ENCODE measurements around the gene NETO2.

NETO2 gene

DNA sequence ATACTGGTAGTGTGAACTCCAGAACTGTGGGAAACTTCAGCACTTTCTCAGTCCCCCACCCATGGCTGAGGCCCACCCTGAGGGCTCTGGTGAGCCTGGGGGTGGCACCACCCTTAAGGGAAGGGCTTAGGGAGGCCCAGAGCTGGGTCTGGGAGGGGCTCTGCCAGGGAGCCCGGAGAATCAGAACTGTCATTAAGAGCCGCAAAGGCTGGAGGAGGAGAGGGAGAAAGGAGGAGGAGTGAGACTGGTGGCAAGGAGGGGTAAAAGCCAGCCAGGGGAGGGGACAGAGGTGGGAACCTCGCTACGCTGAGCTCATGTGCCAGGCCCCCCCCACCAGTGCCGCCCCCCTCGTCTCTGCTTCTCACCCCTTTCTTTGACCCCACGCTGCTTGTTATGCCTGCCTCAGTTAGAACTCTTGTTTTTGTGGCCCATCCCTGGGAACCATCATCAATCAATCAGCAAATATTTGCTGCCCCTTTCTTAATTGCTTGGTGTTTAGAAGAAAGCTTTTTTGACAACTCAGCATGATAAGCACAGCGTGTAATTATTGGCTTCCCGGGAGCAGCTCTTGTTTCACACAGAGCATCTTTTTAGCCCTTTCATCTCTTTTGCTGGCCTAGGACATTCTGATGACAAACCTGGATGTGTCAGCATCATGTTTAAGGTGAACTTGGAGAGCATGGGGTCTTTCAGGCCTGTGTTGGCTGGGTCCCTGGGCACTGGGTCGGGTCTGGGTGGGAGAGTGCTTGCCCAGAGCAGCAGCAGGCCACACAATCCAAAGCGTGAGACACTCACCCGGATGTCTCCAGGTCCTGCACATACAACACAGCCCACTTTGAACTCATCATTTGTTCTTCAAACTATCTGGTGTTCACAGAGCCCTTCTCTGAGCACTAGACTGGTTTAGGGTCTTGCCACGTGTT, 77.7 kb downstream of the NETO2 start:
- TF ChIP-seq SIN3A (IDR thresholded peaks at IDR 0.05; ENCODE audit: borderline replicate concordance, insufficient read depth, low read length) = no peak
- TF ChIP-seq FOXP2 (optimal IDR thresholded peaks at IDR 0.05; ENCODE audit: borderline replicate concordance, extremely low read depth, extremely low read length, insufficient read depth) = no peak
- TF ChIP-seq REST (IDR thresholded peaks at IDR 0.05; ENCODE audit: insufficient read depth in 1 of 2, low read depth in 2 of 2, low read length in 2 of 2) = no peak
- no peak for TF ChIP-seq POLR2AphosphoS5 (IDR thresholded peaks at IDR 0.05; ENCODE audit: low read depth, low read length)
- TF ChIP-seq TAF1 (IDR thresholded peaks at IDR 0.05; ENCODE audit: borderline replicate concordance, insufficient read depth, low read length) = no peak

DNA sequence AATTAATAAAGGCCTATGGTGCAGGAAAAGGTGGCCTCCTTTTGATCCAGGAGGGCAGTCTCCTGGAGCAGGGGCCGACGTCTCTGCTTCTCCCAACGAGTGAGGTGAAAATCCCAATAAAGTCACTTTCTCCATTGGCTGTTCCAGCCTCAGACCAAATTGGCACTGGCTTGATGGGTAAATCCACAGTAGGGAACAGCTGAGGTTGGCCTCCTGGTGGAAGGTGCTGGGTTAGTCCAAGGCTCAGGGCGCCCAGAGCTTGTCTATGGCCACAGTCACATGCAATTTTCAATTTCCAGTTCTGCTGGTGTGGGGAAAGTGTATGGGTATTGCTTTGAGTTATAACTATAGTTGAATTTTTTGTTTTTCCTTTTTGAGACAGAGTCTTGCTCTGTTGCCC, 79.0 kb downstream of the NETO2 start:
- TF ChIP-seq SIN3A (IDR thresholded peaks at IDR 0.05; ENCODE audit: borderline replicate concordance, insufficient read depth, low read length) (no peak), FOXP2 (optimal IDR thresholded peaks at IDR 0.05; ENCODE audit: borderline replicate concordance, extremely low read depth, extremely low read length, insufficient read depth) (no peak), TAF1 (IDR thresholded peaks at IDR 0.05; ENCODE audit: borderline replicate concordance, insufficient read depth, low read length) (no peak), POLR2AphosphoS5 (IDR thresholded peaks at IDR 0.05; ENCODE audit: low read depth, low read length) (no peak), REST (IDR thresholded peaks at IDR 0.05; ENCODE audit: insufficient read depth in 1 of 2, low read depth in 2 of 2, low read length in 2 of 2) (no peak)

DNA sequence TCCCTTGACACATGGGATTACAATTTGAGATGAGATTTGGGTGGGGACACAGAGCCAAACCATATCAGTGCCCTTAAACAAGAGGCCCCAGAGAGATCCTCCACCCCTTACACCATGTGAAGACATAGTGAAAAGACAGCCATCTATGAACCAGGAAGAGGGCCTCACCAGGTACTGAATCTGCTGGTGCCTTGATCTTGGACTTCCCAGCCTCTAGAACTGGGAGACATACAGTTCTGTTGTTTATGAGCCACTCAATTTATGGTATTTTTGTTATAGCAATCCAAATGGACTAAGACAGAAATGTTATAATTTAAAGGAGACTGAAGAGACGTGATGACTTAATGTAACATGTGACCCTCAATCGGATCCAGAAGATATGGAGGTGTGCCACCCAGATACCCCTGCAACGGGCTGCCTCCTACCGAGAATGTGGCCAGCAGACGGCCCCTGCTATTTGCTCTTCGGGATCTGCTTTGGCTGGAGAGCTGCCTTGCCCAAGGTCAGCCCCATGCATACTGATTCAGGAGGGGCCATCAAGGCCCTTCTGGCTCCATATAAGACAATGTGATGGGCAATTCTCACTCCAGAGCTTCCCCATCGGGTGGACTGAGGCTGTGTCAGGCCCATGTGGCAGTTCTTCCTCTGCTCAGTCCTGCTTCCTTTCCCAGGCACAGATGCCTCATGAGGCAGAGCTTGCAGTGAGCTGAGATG, 80.6 kb downstream of the NETO2 start:
- TF ChIP-seq SIN3A (IDR thresholded peaks at IDR 0.05; ENCODE audit: borderline replicate concordance, insufficient read depth, low read length) (no peak), FOXP2 (optimal IDR thresholded peaks at IDR 0.05; ENCODE audit: borderline replicate concordance, extremely low read depth, extremely low read length, insufficient read depth) (no peak), REST (IDR thresholded peaks at IDR 0.05; ENCODE audit: insufficient read depth in 1 of 2, low read depth in 2 of 2, low read length in 2 of 2) (no peak), POLR2AphosphoS5 (IDR thresholded peaks at IDR 0.05; ENCODE audit: low read depth, low read length) (no peak), TAF1 (IDR thresholded peaks at IDR 0.05; ENCODE audit: borderline replicate concordance, insufficient read depth, low read length) (no peak)

- no peak for TF ChIP-seq SIN3A (IDR thresholded peaks at IDR 0.05; ENCODE audit: borderline replicate concordance, insufficient read depth, low read length)
- no peak for TF ChIP-seq POLR2AphosphoS5 (IDR thresholded peaks at IDR 0.05; ENCODE audit: low read depth, low read length)
- no peak for TF ChIP-seq FOXP2 (optimal IDR thresholded peaks at IDR 0.05; ENCODE audit: borderline replicate concordance, extremely low read depth, extremely low read length, insufficient read depth)
- no peak for TF ChIP-seq TAF1 (IDR thresholded peaks at IDR 0.05; ENCODE audit: borderline replicate concordance, insufficient read depth, low read length)
- TF ChIP-seq REST (IDR thresholded peaks at IDR 0.05; ENCODE audit: insufficient read depth in 1 of 2, low read depth in 2 of 2, low read length in 2 of 2) = no peak
Observed at GRCh38 chr16:47061204-47061603, 82.5 kb downstream of the NETO2 start.
